H1 (cell line): Measurements from ENCODE around the gene ZFYVE16.

Experiments
- EP300 ChIP-seq, 2 experiments: IDR thresholded peaks; 1 replicate in 1 of 2; 2 replicates in 1 of 2; pipeline ENCODE4 v1.6.1; 2011 to 2012; ENCODE audit warnings: low read depth in 2 of 2, low read length in 2 of 2, mild to moderate bottlenecking in 2 of 2, borderline replicate concordance in 1 of 2, inconsistent platforms in 1 of 2, moderate library complexity in 1 of 2
- EZH2 ChIP-seq: fragments of 200-600 bp; sonication (generic); IDR thresholded peaks from 2 replicates; pipeline ENCODE4 v1.7.1; 2012; ENCODE audit warnings: low read depth, mild to moderate bottlenecking, moderate library complexity, low read length, inconsistent platforms; ENCODE audit not compliant: severe bottlenecking
- HDAC6 ChIP-seq: IDR thresholded peaks from one replicate; pipeline ENCODE4 v1.7.1; 2012; ENCODE audit warnings: low read depth, mild to moderate bottlenecking, inconsistent platforms, low read length, moderate library complexity
- KDM1A ChIP-seq: fragments of 200-600, 300-600 bp; sonication (generic); IDR thresholded peaks from 2 replicates; pipeline ENCODE4 v1.7.1; 2016; ENCODE audit warnings: mild to moderate bottlenecking, low read length, borderline replicate concordance
- MAFK ChIP-seq: IDR thresholded peaks from 2 replicates; pipeline ENCODE4 v1.6.1; 2012; ENCODE audit warnings: low read depth, mild to moderate bottlenecking, improper control_type of control experiment, low read length
- SIX5 ChIP-seq: IDR thresholded peaks from 2 replicates; pipeline ENCODE4 v1.6.1; 2011; ENCODE audit warnings: mild to moderate bottlenecking, low read depth, low read length
- TF ChIP-seq, protein P1 (sequence below), 3 experiments: IDR thresholded peaks; 1 replicate in 2 of 3; 2 replicates in 1 of 3; pipeline versions ENCODE4 v1.5.1 to v1.6.1; 2011; ENCODE audit warnings: low read length in 3 of 3, mild to moderate bottlenecking in 3 of 3, inconsistent platforms in 2 of 3, low read depth in 1 of 3, moderate library complexity in 1 of 3; ENCODE audit not compliant: insufficient read depth in 1 of 3; ENCODE audit errors: control extremely low read depth in 1 of 3
- TF ChIP-seq, protein P2 (sequence below): IDR thresholded peaks from 2 replicates; pipeline ENCODE4 v1.6.1; 2012; ENCODE audit warnings: inconsistent platforms

DNA sequence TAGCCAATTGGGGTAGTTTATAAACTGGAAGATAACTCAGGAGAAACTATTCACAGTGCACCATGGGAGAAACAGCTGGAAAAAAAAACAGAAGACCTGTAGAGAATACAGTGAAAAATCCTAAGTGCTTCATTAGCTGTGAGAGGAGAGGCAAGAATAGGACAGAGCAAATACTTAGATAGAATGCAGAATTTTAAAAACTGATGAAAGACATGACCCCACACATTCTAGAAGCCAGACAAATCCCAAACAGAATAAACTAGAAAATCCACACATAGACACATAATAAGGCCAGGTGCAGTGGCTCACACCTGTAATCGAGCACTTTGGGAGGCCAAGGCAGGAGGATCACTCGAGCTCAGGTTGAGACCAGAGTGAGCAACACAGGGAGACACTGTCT, 72.5 kb downstream of the ZFYVE16 start:
- no peak for TF ChIP-seq HDAC6
- TF ChIP-seq, protein P1, sequence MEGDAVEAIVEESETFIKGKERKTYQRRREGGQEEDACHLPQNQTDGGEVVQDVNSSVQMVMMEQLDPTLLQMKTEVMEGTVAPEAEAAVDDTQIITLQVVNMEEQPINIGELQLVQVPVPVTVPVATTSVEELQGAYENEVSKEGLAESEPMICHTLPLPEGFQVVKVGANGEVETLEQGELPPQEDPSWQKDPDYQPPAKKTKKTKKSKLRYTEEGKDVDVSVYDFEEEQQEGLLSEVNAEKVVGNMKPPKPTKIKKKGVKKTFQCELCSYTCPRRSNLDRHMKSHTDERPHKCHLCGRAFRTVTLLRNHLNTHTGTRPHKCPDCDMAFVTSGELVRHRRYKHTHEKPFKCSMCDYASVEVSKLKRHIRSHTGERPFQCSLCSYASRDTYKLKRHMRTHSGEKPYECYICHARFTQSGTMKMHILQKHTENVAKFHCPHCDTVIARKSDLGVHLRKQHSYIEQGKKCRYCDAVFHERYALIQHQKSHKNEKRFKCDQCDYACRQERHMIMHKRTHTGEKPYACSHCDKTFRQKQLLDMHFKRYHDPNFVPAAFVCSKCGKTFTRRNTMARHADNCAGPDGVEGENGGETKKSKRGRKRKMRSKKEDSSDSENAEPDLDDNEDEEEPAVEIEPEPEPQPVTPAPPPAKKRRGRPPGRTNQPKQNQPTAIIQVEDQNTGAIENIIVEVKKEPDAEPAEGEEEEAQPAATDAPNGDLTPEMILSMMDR (IDR thresholded peaks at IDR 0.05; ENCODE audit: control extremely low read depth in 1 of 3, insufficient read depth in 1 of 3, low read depth in 1 of 3, low read length in 3 of 3), result no peak
- TF ChIP-seq EP300 (IDR thresholded peaks at IDR 0.05; ENCODE audit: borderline replicate concordance in 1 of 2, low read depth in 2 of 2, low read length in 2 of 2), result no peak
- TF ChIP-seq, protein P2, sequence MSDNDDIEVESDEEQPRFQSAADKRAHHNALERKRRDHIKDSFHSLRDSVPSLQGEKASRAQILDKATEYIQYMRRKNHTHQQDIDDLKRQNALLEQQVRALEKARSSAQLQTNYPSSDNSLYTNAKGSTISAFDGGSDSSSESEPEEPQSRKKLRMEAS, result no peak
- TF ChIP-seq MAFK, result no peak
- no peak for TF ChIP-seq EZH2
- no peak for TF ChIP-seq KDM1A
- no peak for TF ChIP-seq SIX5
